Caco-2 (cell line): Measurements from ENCODE around the gene APBB1IP. TPM values are rescaled to one million over a fixed set of nuclear protein-coding genes. Genes with fewer than 3 reads are reported as not detected.

ENCODE experiments used
- BruUV-seq: library from RNA; stranded (reverse); fragments of 400-500 nt; replicated peaks from 2 replicates; lab custom pipeline; 2021; lab: Mats Ljungman, UMichigan
- CTCF ChIA-PET: fragments of 300-600 bp; sonication (Branson Sonifier 250); formaldehyde crosslinking; loops from one replicate; lab custom pipeline; 2022; ENCODE audit warnings: antibody characterized with exemption; lab: Charles Lee
- POLR2A ChIA-PET: fragments of 300-600 bp; sonication (Branson Sonifier 250); formaldehyde crosslinking; loops from one replicate; lab custom pipeline; 2022; ENCODE audit warnings: antibody characterized with exemption; lab: Charles Lee
- DNase-seq, 2 experiments: peaks; one replicate each; pipeline versions ENCODE4 v3.0.0 to v3.0.0-alpha.2; 2020 to 2022
- H3K27me3 ChIP-seq: replicated peaks from 2 replicates; pipeline ENCODE4 v1.6.0; 2011; ENCODE audit warnings: low read length; ENCODE audit not compliant: control insufficient read depth, insufficient read depth
- H3K36me3 ChIP-seq: 2 replicates; pipeline ENCODE4 v1.5.1; 2011; ENCODE audit warnings: low read length; ENCODE audit not compliant: control insufficient read depth, insufficient read depth
- H3K4me1 ChIP-seq: fragments of 250-450 bp; sonication (Bioruptor Pico); 2 replicates; pipeline ENCODE4 v1.5.1; 2020; ENCODE audit warnings: mild to moderate bottlenecking
- H3K4me3 ChIP-seq: 2 replicates; pipeline ENCODE4 v1.5.1; 2011; ENCODE audit warnings: low read depth, mild to moderate bottlenecking, control low read depth, low read length
- H3K9me3 ChIP-seq: fragments of 250-450 bp; sonication (Bioruptor Pico); 2 replicates; pipeline ENCODE4 v1.5.1; 2020; ENCODE audit warnings: mild to moderate bottlenecking, moderate library complexity
- H3K27ac Mint-ChIP-seq: one replicate; pipeline ENCODE4 v1.8.0; 2022; ENCODE audit warnings: mixed read lengths; ENCODE audit not compliant: unreplicated experiment
- H3K27me3 Mint-ChIP-seq: one replicate; pipeline ENCODE4 v1.8.0; 2022; ENCODE audit warnings: mixed read lengths; ENCODE audit not compliant: insufficient read depth, unreplicated experiment
- H3K36me3 Mint-ChIP-seq: one replicate; pipeline ENCODE4 v1.8.0; 2022; ENCODE audit warnings: mild to moderate bottlenecking, mixed read lengths; ENCODE audit not compliant: insufficient read depth, unreplicated experiment
- H3K4me1 Mint-ChIP-seq: one replicate; pipeline ENCODE4 v1.8.0; 2022; ENCODE audit warnings: low read depth, mixed read lengths; ENCODE audit not compliant: unreplicated experiment
- H3K4me3 Mint-ChIP-seq: one replicate; pipeline ENCODE4 v1.8.0; 2022; ENCODE audit warnings: mild to moderate bottlenecking, moderate library complexity, mixed read lengths; ENCODE audit not compliant: unreplicated experiment
- H3K9me3 Mint-ChIP-seq: one replicate; pipeline ENCODE4 v1.8.0; 2022; ENCODE audit warnings: mixed read lengths; ENCODE audit not compliant: unreplicated experiment
- intact Hi-C: fragments of 100-400 bp; cut with micrococcal nuclease; formaldehyde crosslinking; loops from one replicate; pipeline ENCODE4 v1.10.0; 2022; ENCODE audit not compliant: unreplicated experiment
- total RNA-seq: library from RNA; stranded (reverse); gene quantifications from 2 replicates; pipeline ENCODE4 v1.2.3, GENCODE V29; 2022
- TF ChIP-seq, protein P1 (sequence below), 2 experiments: fragments of 200-600 bp in 1 of 2; IDR thresholded peaks; 1 replicate in 1 of 2; 2 replicates in 1 of 2; pipeline versions ENCODE4 v1.5.1 to v1.8.0; 2011 to 2022; ENCODE audit warnings: antibody characterized with exemption in 1 of 2, control low read depth in 1 of 2, inconsistent platforms in 1 of 2, low read depth in 1 of 2, low read length in 1 of 2, mild to moderate bottlenecking in 1 of 2, moderate library complexity in 1 of 2; ENCODE audit not compliant: insufficient read depth in 1 of 2, severe bottlenecking in 1 of 2, unreplicated experiment in 1 of 2

APBB1IP gene
- total RNA-seq, 1 experiment from 2014 or later = 0.14 TPM

DNA sequence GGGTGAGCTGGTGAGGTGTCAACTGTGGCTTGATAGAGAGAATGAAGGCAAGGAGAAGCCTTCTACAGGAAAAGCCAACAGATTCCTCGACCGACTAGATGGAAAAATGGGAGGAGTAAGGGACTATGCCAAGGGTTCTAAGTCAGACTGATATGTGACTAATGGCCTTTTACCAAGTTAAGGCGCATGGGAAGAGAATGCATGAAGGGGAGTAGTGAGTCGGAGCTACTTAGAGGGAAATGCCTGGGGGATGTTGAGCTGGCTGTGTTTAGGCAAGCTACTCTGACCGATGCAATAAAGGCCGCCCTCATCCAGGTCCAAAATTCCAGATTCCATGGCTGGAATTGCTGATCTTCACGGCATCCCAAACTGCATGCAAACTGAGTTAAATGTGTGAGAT is 48.2 kb downstream of the APBB1IP start:
- Mint-ChIP-seq H3K4me1 (peaks cover 36% of the 10 kb centered on the region), H3K27me3 (no peaks in the 10 kb centered on the region), H3K4me3 (peak overlapping the region; percentile 19), H3K27ac (peak overlapping the region; percentile 26), H3K9me3 (no peaks in the 10 kb centered on the region), H3K36me3 (no peaks in the 10 kb centered on the region)
- CTCF ChIA-PET = interaction anchor here (0.6 kb wide), 1 partner anchor 125 kb away, joined by 3 read pairs; no protein-coding TSS in a partner anchor
- POLR2A ChIA-PET = no interaction called here
- H3K27me3 ChIP-seq = no peaks in the 10 kb centered on the region
- TF ChIP-seq, protein P1, sequence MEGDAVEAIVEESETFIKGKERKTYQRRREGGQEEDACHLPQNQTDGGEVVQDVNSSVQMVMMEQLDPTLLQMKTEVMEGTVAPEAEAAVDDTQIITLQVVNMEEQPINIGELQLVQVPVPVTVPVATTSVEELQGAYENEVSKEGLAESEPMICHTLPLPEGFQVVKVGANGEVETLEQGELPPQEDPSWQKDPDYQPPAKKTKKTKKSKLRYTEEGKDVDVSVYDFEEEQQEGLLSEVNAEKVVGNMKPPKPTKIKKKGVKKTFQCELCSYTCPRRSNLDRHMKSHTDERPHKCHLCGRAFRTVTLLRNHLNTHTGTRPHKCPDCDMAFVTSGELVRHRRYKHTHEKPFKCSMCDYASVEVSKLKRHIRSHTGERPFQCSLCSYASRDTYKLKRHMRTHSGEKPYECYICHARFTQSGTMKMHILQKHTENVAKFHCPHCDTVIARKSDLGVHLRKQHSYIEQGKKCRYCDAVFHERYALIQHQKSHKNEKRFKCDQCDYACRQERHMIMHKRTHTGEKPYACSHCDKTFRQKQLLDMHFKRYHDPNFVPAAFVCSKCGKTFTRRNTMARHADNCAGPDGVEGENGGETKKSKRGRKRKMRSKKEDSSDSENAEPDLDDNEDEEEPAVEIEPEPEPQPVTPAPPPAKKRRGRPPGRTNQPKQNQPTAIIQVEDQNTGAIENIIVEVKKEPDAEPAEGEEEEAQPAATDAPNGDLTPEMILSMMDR (IDR thresholded peaks at IDR 0.05; ENCODE audit: insufficient read depth in 1 of 2, low read depth in 1 of 2, low read length in 1 of 2, severe bottlenecking in 1 of 2, unreplicated experiment in 1 of 2) = no peak
- H3K4me1 ChIP-seq = peaks cover 33% of the 10 kb centered on the region
- H3K36me3 ChIP-seq = no peaks in the 10 kb centered on the region
- no peak overlapping the region for H3K4me3 ChIP-seq
- no TSS peak for BruUV-seq
- H3K9me3 ChIP-seq = no peaks in the 10 kb centered on the region
- no peak for DNase-seq
- intact Hi-C loops = loop anchor here (2.0 to 5.0 kb wide), 2 partner anchors 18 to 36 kb away; no protein-coding TSS in a partner anchor

DNA sequence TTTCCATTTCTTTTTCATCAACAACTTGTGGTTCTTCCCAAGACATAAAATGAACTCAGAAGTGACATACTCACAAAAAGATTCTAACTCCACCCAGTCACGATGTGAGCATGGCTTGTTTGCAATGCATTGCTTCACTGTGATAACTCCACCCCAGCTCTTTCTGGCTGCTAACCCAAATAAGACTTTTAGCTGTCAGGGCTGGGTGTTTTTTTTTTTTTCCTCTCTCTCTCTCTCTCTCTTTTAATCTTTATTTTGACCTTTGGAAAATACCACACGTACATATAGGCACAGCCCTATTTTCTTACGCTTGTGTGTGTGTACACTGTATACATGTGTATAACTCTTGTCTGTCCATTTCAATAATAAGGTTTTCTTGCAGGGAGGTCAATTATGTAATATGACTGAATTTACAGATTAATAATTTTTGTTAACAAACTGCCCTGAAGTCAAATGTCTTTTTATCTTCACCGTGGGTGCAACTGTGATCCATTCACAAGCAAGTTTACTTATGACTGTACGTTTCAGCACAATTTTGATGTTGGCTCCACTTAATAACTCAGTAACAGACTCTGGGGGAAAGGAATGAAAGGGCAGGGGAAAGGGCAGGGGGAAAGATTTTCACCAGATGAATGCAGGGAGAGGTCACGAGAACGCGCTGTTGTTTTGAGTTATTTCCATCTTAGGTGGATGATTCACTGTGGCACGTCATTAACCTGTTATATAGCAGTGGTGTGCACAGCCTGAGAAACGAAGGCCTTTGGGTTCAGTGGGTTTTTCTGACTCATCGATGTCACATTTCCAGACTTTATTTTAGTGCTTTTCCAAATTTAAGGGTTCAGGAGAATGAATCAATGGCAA is 49.1 kb downstream of the APBB1IP start:
- CTCF ChIA-PET = interaction anchor here (0.6 kb wide), 1 partner anchor 124 kb away, joined by 3 read pairs; no protein-coding TSS in a partner anchor
- intact Hi-C loops = loop anchor here (1.0 to 5.0 kb wide), 3 partner anchors 18 to 138 kb away; no protein-coding TSS in a partner anchor
- POLR2A ChIA-PET = no interaction called here
- H3K27me3 ChIP-seq = no peaks in the 10 kb centered on the region
- H3K36me3 ChIP-seq = no peaks in the 10 kb centered on the region
- TF ChIP-seq, protein P1 (IDR thresholded peaks at IDR 0.05; ENCODE audit: insufficient read depth in 1 of 2, low read depth in 1 of 2, low read length in 1 of 2, severe bottlenecking in 1 of 2, unreplicated experiment in 1 of 2) = no peak
- Mint-ChIP-seq H3K27me3 (no peaks in the 10 kb centered on the region), H3K9me3 (peaks cover 2% of the 10 kb centered on the region), H3K27ac (peak overlapping the region; percentile 26), H3K4me1 (peaks cover 37% of the 10 kb centered on the region), H3K4me3 (peak overlapping the region; percentile 10), H3K36me3 (no peaks in the 10 kb centered on the region)
- H3K4me3 ChIP-seq = no peak overlapping the region
- no peaks in the 10 kb centered on the region for H3K9me3 ChIP-seq
- peaks cover 33% of the 10 kb centered on the region for H3K4me1 ChIP-seq
- no TSS peak for BruUV-seq
- peak; percentile 57 to 58 for DNase-seq

DNA sequence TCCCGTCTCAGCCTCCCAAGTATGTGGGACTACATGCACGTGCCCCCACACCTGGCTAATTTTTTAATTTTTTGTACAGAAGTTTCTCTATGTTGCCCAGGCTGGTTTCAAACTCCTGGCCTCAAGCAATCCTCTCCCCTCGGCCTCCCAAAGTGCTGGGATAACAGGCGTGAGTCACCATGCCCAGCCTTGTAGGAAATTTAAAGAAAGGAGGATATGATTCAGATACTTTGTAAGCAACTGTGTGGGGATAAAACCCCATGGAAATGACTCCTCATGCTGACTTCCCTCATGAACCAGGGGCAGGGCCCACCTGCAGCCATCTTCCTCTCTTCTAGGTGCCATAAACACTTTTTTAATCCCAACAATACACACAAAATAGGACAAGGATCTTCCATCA is 50.2 kb downstream of the APBB1IP start:
- TF ChIP-seq, protein P1 (IDR thresholded peaks at IDR 0.05; ENCODE audit: insufficient read depth in 1 of 2, low read depth in 1 of 2, low read length in 1 of 2, severe bottlenecking in 1 of 2, unreplicated experiment in 1 of 2) = no peak
- H3K4me1 ChIP-seq = peaks cover 31% of the 10 kb centered on the region
- H3K27me3 ChIP-seq = no peaks in the 10 kb centered on the region
- H3K4me3 ChIP-seq = no peak overlapping the region
- Mint-ChIP-seq H3K4me3 (no peak overlapping the region), H3K9me3 (peaks cover 9% of the 10 kb centered on the region), H3K27me3 (no peaks in the 10 kb centered on the region), H3K27ac (peak overlapping the region; percentile 14), H3K36me3 (no peaks in the 10 kb centered on the region), H3K4me1 (peaks cover 43% of the 10 kb centered on the region)
- intact Hi-C loops = loop anchor here (5.0 kb wide), 1 partner anchor 34 kb away; no protein-coding TSS in a partner anchor
- POLR2A ChIA-PET = no interaction called here
- DNase-seq = no peak
- BruUV-seq = no TSS peak
- no peaks in the 10 kb centered on the region for H3K36me3 ChIP-seq
- H3K9me3 ChIP-seq = no peaks in the 10 kb centered on the region
- CTCF ChIA-PET = interaction anchor here (0.6 kb wide), 1 partner anchor 9 kb away, joined by 3 read pairs; no protein-coding TSS in a partner anchor
